GM18502 (cell line): ENCODE measurements around the gene CD72.

Source experiments
- ATAC-seq: cut with Tn5 transposase; IDR thresholded peaks from one replicate; pipeline ENCODE4 v1.9.1; 2021; ENCODE audit warnings: mild to moderate bottlenecking; ENCODE audit not compliant: unreplicated experiment, poor library complexity

Gene CD72

GRCh38 chr9:35618325-35618727, at the start of gene CD72:
Gene CD72, minus strand, starts transcription at chr9:35618413. Its CDS starts 110 bp downstream, at chr9:35618303.
- no peak for ATAC-seq

DNA sequence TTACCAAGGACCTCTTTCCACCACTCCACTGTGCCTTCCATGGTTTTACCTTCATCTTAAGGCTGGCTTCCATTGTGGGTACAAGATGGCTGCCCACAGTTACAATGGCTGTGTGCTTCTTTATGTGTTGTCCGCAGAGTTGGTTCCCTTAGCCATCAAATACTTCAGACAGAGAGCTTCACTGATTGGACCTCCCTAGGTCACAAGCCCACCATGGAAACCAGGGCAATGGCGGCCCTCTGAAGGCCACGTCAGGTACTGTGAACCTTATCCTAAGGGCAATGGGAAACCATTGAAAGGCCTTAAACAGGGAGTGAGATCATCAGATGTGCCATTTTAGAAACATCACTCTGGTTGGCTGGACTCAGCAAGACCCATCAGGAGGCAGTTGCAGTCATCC, 49.7 kb upstream of the CD72 start:
- no peak for ATAC-seq

DNA sequence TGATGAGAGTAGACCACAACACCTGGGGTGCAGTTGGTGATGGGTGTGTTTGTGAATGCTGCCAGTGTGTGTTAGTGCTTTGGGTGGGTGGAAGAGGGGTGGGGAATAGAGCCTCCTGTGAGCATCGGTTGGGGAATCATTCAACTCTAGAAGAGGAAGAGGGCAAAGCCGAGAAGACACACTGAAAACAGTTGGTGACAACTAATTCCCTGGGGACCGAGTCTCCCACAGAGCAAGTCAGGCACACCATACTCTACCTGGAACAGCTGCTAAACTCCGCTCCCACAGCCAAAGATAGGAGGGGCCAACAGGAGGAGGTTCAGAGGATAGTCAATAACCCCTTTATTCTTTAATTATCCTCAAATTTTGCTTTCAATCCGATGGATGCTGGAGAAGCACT, 48.3 kb upstream of the CD72 start:
- no peak for ATAC-seq

- ATAC-seq: no peak
Measured at GRCh38 chr9:35666045-35666444, 47.8 kb upstream of the CD72 start.

GRCh38 chr9:35665471-35665818, 47.2 kb upstream of the CD72 start:
- no peak for ATAC-seq

DNA sequence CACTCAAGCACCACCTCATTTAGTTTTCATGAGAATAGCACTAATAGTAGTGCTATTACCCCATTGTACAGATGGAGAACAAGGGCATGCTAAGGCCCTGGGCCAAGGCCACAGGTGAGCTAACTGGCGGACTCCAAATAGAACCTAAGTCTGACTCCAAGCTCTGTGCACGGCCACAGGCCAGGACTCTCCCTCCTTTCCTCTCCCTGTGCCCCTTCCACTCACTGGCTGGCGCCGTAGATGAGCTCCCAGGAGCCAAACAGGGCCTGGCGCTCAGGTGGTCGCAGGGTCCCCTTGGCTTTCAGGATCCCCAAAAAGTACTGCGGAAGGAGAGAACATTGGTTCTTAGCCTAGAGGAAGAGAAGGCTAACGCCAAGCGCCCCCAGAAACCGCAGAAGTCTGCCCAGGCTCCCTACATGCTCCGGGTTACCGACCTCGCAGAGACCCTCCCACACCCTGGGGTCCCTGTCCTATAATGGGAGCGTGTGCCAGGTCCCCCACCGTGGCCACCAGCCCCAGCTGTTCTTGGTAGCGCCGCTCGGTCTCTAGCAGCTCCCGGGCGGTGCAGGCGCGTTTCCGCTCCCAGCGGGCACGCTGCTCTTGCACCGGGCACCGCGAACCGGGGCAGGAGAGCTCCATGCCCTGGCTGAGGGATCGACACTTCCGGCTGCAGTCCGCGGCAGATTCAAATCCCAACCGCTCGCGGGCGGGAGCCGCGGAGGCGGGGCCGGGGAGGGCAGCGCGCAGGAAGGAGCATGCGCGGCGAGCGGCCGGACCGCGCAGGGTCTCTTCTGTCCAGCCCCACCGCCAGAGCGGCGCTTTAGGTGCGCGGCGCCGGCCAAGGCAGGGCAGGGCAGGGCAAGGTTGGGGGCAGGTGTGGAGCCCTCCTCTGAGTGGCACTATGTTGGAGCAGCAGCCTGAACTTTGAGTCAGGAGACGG, 46.6 kb upstream of the CD72 start, which contains the start of gene ARHGEF39:
ARHGEF39 (minus strand) TSS at position 665 of the 940 bp plus-strand sequence; CDS start at position 639, 26 bp downstream.
- peak; percentile 79 for ATAC-seq

DNA sequence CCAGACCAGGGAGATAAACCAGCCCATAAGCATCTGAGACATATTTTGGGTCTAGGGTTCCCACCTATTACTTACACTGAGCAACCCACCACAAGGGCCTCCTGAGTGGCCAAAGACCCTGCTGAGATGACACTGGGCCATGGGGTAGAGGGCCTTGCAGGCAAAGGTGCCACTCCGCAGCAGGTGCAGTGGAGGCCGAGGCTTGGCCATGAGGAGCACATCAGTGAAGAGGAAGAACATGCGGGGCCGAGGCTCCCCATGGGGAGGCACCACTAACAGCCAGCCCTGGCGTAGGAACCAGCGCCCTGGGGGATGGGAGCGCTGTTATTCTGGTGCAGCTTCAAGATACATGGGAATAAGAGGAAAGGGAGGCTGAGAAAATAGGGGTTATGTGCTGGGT, 44.2 kb upstream of the CD72 start:
- no peak for ATAC-seq

DNA sequence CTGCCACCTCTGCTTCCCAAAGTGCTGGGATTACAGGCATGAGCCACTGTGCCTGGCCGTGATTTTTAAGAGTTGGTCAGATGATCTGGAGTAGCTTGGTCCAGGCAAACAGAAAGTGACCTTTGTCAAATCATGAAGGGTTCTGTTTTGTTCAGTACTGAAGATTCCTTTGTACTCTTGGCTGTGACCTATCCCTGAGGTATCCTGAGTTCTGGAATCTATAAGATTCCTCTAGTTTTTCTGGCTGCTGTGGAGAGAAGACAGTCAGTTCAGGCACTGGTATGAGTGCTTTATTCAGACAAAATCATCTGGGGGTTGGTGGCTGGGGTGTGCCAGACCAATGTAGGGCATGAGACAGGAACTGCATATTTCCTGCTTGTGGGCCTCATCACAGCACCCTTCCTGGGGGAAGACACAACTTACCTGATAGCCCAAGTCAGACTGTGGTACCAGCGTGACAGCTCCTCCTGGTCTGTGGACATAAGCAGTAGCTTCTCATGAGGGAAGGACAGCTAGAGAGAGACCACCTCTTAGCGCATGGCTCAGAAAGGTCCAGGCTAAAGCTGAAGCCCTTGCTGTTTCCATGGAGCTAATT, 43.6 kb upstream of the CD72 start:
- no peak for ATAC-seq

- no peak for ATAC-seq
Measured at GRCh38 chr9:35660966-35661415, 42.8 kb upstream of the CD72 start.

- no peak for ATAC-seq
Measured at GRCh38 chr9:35659340-35659739, 41.1 kb upstream of the CD72 start.

GRCh38 chr9:35658968-35659220, 40.7 kb upstream of the CD72 start:
- peak; percentile 1 for ATAC-seq

GRCh38 chr9:35658137-35658967, 40.1 kb upstream of the CD72 start, which contains the start of gene CCDC107:
Gene CCDC107, plus strand, starts transcription at chr9:35658292. Its CDS starts 88 bp downstream, at chr9:35658380.
- ATAC-seq: peak; percentile 67

DNA sequence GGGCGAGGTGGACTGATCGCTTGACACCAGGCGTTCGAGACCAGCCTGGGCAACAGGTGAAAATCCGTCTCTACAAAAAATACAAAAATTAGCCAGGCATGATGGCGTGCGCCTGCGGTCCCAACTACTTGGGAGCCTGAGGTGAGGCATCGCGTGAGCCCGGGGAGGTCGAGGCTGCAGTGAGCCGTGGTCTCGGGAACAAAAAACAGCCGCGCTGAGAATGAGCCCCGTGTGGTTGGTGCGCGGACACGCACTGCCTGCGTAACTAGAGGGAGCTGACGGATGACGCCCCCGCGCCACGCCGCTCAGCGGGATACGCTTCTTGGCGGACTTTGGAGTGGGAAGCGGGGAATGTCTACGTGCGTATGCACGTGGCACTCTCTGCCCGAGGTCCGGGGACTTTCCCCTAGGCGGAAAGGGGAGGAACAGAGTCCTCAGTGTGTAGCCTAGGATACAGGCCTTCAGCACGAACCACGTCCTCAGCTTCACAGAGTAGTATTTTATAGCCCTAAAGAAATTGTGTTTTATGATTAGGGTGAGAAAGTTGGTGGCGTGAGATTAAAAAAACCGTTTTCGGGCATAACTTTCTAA, 39.4 kb upstream of the CD72 start, which contains the start of gene RMRP:
RMRP (minus strand) TSS at position 474 of the 591 bp plus-strand sequence.
- peak; percentile 84 for ATAC-seq

DNA sequence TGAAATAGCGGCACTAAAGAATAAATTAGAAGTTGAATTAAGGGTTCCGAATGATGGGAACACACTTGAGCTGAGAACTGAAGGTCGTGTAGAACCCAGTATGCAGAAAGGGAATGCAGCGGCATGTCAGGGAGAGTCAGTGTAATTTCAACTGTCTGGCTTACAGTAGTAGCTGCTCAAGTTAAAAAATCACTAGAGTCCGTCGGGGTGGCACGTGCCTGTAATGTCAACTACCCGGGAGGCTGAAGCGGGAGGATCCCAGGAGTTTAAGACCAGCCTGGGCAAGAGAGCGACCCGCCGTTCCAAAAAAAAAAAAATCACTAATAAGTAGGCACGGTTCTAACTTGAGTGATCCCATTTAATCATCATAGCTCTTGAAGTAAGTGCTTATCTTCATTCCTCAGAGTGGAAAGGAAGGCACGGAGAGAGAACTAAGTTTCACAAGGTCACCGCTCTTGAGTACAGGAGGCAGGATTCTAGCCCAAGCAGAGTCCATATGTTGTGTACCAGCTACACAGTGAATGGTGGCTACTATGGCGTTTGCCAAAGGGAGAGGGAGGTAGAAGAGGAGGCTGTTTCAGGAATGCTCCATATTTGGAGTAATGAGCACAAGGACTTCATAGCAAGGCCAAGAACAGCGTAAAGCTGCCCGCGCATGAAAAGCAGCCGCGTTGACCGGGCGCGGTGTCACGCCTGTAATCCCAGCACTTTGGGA, 38.8 kb upstream of the CD72 start:
- no peak for ATAC-seq

- ATAC-seq: no peak
Measured at GRCh38 chr9:35656348-35656747, 38.1 kb upstream of the CD72 start.

DNA sequence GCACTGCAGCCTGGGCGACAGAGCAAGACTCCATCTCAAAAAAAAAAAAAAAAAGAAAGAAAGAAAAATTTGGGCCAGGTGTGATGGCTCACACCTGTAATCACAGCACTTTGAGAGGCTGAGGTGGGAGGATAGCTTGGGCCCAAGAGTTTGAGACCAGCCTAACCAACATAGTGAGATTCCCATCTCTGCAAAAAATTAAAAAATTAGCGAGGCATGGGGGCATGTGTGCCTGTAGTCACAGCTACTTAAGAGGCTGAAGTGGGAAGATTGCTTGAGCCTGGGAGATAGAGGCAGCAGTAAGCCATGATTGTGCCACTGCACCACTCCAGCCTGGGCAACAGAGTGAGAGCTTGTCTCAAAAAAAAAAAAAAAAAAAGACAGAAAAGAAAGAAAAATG, 35.4 kb upstream of the CD72 start:
- no peak for ATAC-seq

GRCh38 chr9:35652829-35653209, 34.6 kb upstream of the CD72 start:
- ATAC-seq: no peak

GRCh38 chr9:35651956-35652828, 34.0 kb upstream of the CD72 start:
- no peak for ATAC-seq
